Temporal lobe (tissue), 2 donors: ENCODE measurements around the gene PLK5. TPM values are rescaled to one million over a fixed set of nuclear protein-coding genes. Genes with fewer than 3 reads are reported as not detected.

Experiments
- small RNA-seq: library from RNA; depleted of rRNA; stranded (forward); fragments of <200 nt; gene quantifications from one replicate; pipeline ENCODE3, GENCODE V24; 2014; ENCODE audit warnings: low replicate concordance
- total RNA-seq: library from RNA; depleted of rRNA; stranded (reverse); fragments of >200 nt; gene quantifications from one replicate; pipeline ENCODE4 v1.2.3, GENCODE V29; 2014

The PLK5 gene
- total RNA-seq, 1 donor from 2014 or later, result 0.74 TPM

Small RNAs within 50 kb of the gene (small RNA-seq; reads per million reads assigned to genes)
- gene AC005943.2 (not detected), gene RN7SL477P (not detected)

Other genes starting within 250 kb of the PLK5 start
- gene FAM174C, start 248.5 kb upstream of the PLK5 start, total RNA-seq, result 8.9 TPM
- 4.9 TPM for gene EFNA2, start 238.2 kb upstream of the PLK5 start, total RNA-seq
- gene NDUFS7, start 140.2 kb upstream of the PLK5 start, total RNA-seq, result 21.4 TPM
- 10.3 TPM for gene GAMT, start 122.5 kb upstream of the PLK5 start, total RNA-seq
- gene DAZAP1, start 116.5 kb upstream of the PLK5 start, total RNA-seq, result 25.8 TPM
- gene RPS15, start 85.7 kb upstream of the PLK5 start, total RNA-seq, result 418 TPM
- gene APC2, start 74.0 kb upstream of the PLK5 start, total RNA-seq, result 193 TPM
- gene C19orf25, start 44.9 kb upstream of the PLK5 start, total RNA-seq, result 13.5 TPM
- 2.2 TPM for gene PCSK4, start 33.7 kb upstream of the PLK5 start, total RNA-seq
- gene REEP6, start 32.9 kb upstream of the PLK5 start, total RNA-seq, result 0.98 TPM
- gene ADAMTSL5, start 11.1 kb upstream of the PLK5 start, total RNA-seq, result under 0.01 TPM
- 31.2 TPM for gene MEX3D, start 44.2 kb downstream of the PLK5 start, total RNA-seq
- 40.1 TPM for gene MBD3, start 68.8 kb downstream of the PLK5 start, total RNA-seq
- 30.7 TPM for gene UQCR11, start 81.4 kb downstream of the PLK5 start, total RNA-seq
- gene TCF3, start 128.5 kb downstream of the PLK5 start, total RNA-seq, result 19.4 TPM
- not detected for gene ONECUT3, start 229.4 kb downstream of the PLK5 start, total RNA-seq